Endothelial cell of umbilical vein (primary cell): Measurements from ENCODE around the gene AGXT. TPM values are rescaled to one million over a fixed set of nuclear protein-coding genes. Genes with fewer than 3 reads are reported as not detected.

Source experiments
- BruUV-seq: library from RNA; stranded (reverse); fragments of 400-500 nt; replicated peaks from 2 replicates; lab custom pipeline; 2021; lab: Mats Ljungman, UMichigan
- CTCF ChIA-PET: fragments of 300-600, 350-600 bp; sonication (Branson Sonifier 250); formaldehyde crosslinking; loops from one replicate; lab custom pipeline; 2021; ENCODE audit warnings: antibody characterized with exemption, inconsistent platforms; lab: Charles Lee
- POLR2A ChIA-PET: fragments of 300-600, 350-600 bp; sonication (Branson Sonifier 250); formaldehyde crosslinking; loops from one replicate; lab custom pipeline; 2021; ENCODE audit warnings: antibody characterized with exemption, inconsistent platforms; lab: Charles Lee
- DNase-seq: peaks from one replicate; pipeline ENCODE4 v3.0.0-alpha.2; 2011; ENCODE audit warnings: low read depth, low spot score
- FAIRE-seq: peaks from 2 replicates; lab custom pipeline; 2011; peaks lifted over from hg19 to GRCh38; lab: Jason Lieb, UNC
- H2AFZ ChIP-seq: 2 replicates; pipeline ENCODE4 v1.6.0; 2012; ENCODE audit warnings: low read depth, low read length, control low read depth, inconsistent platforms
- H3K27ac ChIP-seq: 2 replicates; pipeline ENCODE4 v1.5.1; 2011; ENCODE audit warnings: low read depth, mild to moderate bottlenecking, control low read depth, low read length, moderate library complexity; ENCODE audit not compliant: insufficient read depth
- H3K27me3 ChIP-seq, 2 experiments: 2 replicates each; pipeline versions ENCODE4 v1.6.0 to v1.6.1; 2011; ENCODE audit warnings: low read length in 2 of 2, mixed read lengths in 1 of 2; ENCODE audit not compliant: control insufficient read depth in 2 of 2, insufficient read depth in 2 of 2
- H3K36me3 ChIP-seq, 2 experiments: 2 replicates in 1 of 2; 3 replicates in 1 of 2; pipeline ENCODE4 v1.5.1; 2011; ENCODE audit warnings: low read length in 2 of 2, mild to moderate bottlenecking in 1 of 2, moderate library complexity in 1 of 2; ENCODE audit not compliant: control insufficient read depth in 2 of 2, insufficient read depth in 2 of 2; ENCODE audit errors: extremely low read depth in 1 of 2
- H3K4me1 ChIP-seq: 3 replicates; pipeline ENCODE4 v1.5.1; 2011; ENCODE audit warnings: mild to moderate bottlenecking, low read length; ENCODE audit not compliant: control insufficient read depth, insufficient read depth; ENCODE audit errors: extremely low read depth
- H3K4me2 ChIP-seq: 2 replicates; pipeline ENCODE4 v1.6.1; 2011; ENCODE audit warnings: low read length, control low read depth, mixed read lengths; ENCODE audit not compliant: insufficient read depth
- H3K4me3 ChIP-seq, 3 experiments: fragments of 200-600 bp in 1 of 3; sonication (generic), shearing (Covaris generic) in 1 of 3; replicated peaks in 1 of 3; 2 replicates each; pipeline ENCODE4 v1.5.1; 2011 to 2016; ENCODE audit warnings: control low read depth in 3 of 3, low read length in 3 of 3, mild to moderate bottlenecking in 2 of 3, inconsistent platforms in 1 of 3, low read depth in 1 of 3, moderate library complexity in 1 of 3; ENCODE audit not compliant: insufficient read depth in 1 of 3
- H3K79me2 ChIP-seq: 2 replicates; pipeline ENCODE4 v1.6.0; 2012; ENCODE audit warnings: low read length, inconsistent platforms; ENCODE audit not compliant: control insufficient read depth, insufficient read depth
- H3K9ac ChIP-seq: replicated peaks from 2 replicates; pipeline ENCODE3; 2011; ENCODE audit warnings: low read length, control low read depth; ENCODE audit not compliant: insufficient read depth; ENCODE audit errors: extremely low read depth
- H3K9me1 ChIP-seq: replicated peaks from 3 replicates; pipeline ENCODE4 v1.6.0; 2011; ENCODE audit warnings: mild to moderate bottlenecking, low read length; ENCODE audit not compliant: control insufficient read depth, insufficient read depth; ENCODE audit errors: extremely low read depth
- H3K9me3 ChIP-seq: replicated peaks from 2 replicates; pipeline ENCODE4 v1.5.1; 2012; ENCODE audit warnings: low read length, inconsistent platforms; ENCODE audit not compliant: control insufficient read depth, insufficient read depth
- H4K20me1 ChIP-seq: replicated peaks from 2 replicates; pipeline ENCODE3; 2011; ENCODE audit warnings: mild to moderate bottlenecking, low read length; ENCODE audit not compliant: control insufficient read depth, insufficient read depth; ENCODE audit errors: extremely low read depth
- CTCF ChIP-seq, 2 donors: IDR thresholded peaks; 1 replicate in 1 of 2; 2 replicates in 1 of 2; pipeline ENCODE4 v1.5.1; 2011; ENCODE audit warnings: low read length in 2 of 2, mild to moderate bottlenecking in 2 of 2, moderate library complexity in 2 of 2, control low read depth in 1 of 2, inconsistent platforms in 1 of 2, low read depth in 1 of 2; ENCODE audit not compliant: insufficient read depth in 1 of 2; ENCODE audit errors: extremely low read depth in 1 of 2
- EZH2 ChIP-seq: IDR thresholded peaks from 2 replicates; pipeline ENCODE4 v1.6.1; 2012; ENCODE audit warnings: borderline replicate concordance, low read depth, mild to moderate bottlenecking, moderate library complexity, low read length, inconsistent platforms; ENCODE audit not compliant: severe bottlenecking
- FOS ChIP-seq: IDR thresholded peaks from 2 replicates; pipeline ENCODE4 v1.6.1; 2011; ENCODE audit warnings: mild to moderate bottlenecking, low read length, moderate library complexity, borderline replicate concordance; ENCODE audit not compliant: insufficient read depth
- GATA2 ChIP-seq: IDR thresholded peaks from 2 replicates; pipeline ENCODE4 v1.7.0; 2011; ENCODE audit warnings: low read depth, mild to moderate bottlenecking, moderate library complexity, mixed read lengths, low read length; ENCODE audit not compliant: insufficient read length, insufficient read depth
- JUN ChIP-seq: IDR thresholded peaks from 2 replicates; pipeline ENCODE4 v1.6.1; 2011; ENCODE audit warnings: borderline replicate concordance, low read depth; ENCODE audit not compliant: insufficient read length, insufficient read depth
- MAX ChIP-seq: IDR thresholded peaks from 2 replicates; pipeline ENCODE4 v1.6.1; 2011; ENCODE audit not compliant: insufficient read depth, insufficient read length
- MYC ChIP-seq: IDR thresholded peaks from one replicate; pipeline ENCODE4 v1.6.1; 2011; ENCODE audit warnings: mild to moderate bottlenecking, low read depth, low read length
- POLR2A ChIP-seq: IDR thresholded peaks from 2 replicates; pipeline ENCODE4 v1.6.1; 2012; ENCODE audit warnings: low read depth, mild to moderate bottlenecking, control low read depth, low read length
- dilution Hi-C: fragments of 300-500 bp; cut with MboI; formaldehyde crosslinking; loops from one replicate; pipeline ENCODE4 v1.15.0; 2019; ENCODE audit warnings: low sequenced_read_pairs; ENCODE audit not compliant: extremely low pct_ligation_motif_present
- intact Hi-C: fragments of 100-400 bp; cut with micrococcal nuclease; formaldehyde crosslinking; loops from one replicate; pipeline ENCODE4 v1.10.0; 2022
- polyA plus RNA-seq, 4 experiments: library from polyadenylated mRNA; depleted of rRNA in 3 of 4; stranded (reverse) in 3 of 4; unstranded in 1 of 4; fragments of >200 nt; gene quantifications; 2 replicates each; pipeline versions ENCODE4 v1.2.1 to v1.2.3, GENCODE V29; 2011 to 2012; ENCODE audit warnings: missing spikeins in 1 of 4
- total RNA-seq: library from RNA; stranded (reverse); gene quantifications from 2 replicates; pipeline ENCODE4 v1.2.3, GENCODE V29; 2021

The AGXT gene
- total and polyA plus RNA-seq, 2 donors (not counting 3 experiments of a cell fraction or from before 2014, with no cell fraction given) = not detected

GRCh38 chr2:240869956-240870875 is 1.6 kb downstream of the AGXT start:
- no TSS peak for BruUV-seq
- Histone ChIP-seq H3K36me3 (no peaks in the 10 kb centered on the region), H3K9me1 (no peaks in the 10 kb centered on the region), H4K20me1 (no peaks in the 10 kb centered on the region), H3K27ac (no peak overlapping the region), H3K9me3 (no peaks in the 10 kb centered on the region), H3K4me1 (no peaks in the 10 kb centered on the region), H3K4me2 (no peak overlapping the region), H3K27me3 (no peaks in the 10 kb centered on the region), H3K4me3 (no peak overlapping the region), H2AFZ (no peak overlapping the region), H3K9ac (no peak overlapping the region), H3K79me2 (no peaks in the 10 kb centered on the region)
- CTCF ChIA-PET = no interaction called here
- intact Hi-C loops = no loop called here
- POLR2A ChIA-PET = no interaction called here
- dilution Hi-C loops = no loop called here
- TF ChIP-seq FOS = no peak
- TF ChIP-seq POLR2A = no peak
- TF ChIP-seq JUN = no peak
- TF ChIP-seq GATA2 = no peak
- TF ChIP-seq MYC = no peak
- TF ChIP-seq CTCF (IDR thresholded peaks at IDR 0.05; ENCODE audit: extremely low read depth in 1 of 2, insufficient read depth in 1 of 2, low read depth in 1 of 2, low read length in 2 of 2) = no peak
- no peak for TF ChIP-seq EZH2
- TF ChIP-seq MAX = no peak
- DNase-seq (no peak), FAIRE-seq (no peak)
